GM23338 (cell line): ENCODE results near the gene MAN1C1.

ENCODE experiments used
- CTCF ChIP-seq, 2 experiments: fragments of 200-600 bp in 1 of 2; sonication (generic) in 1 of 2; conservative IDR thresholded peaks; 2 replicates each; pipeline versions ENCODE4 v1.5.1 to v1.6.1; 2016 to 2017; ENCODE audit warnings: antibody characterized with exemption in 2 of 2, low read depth in 2 of 2, mild to moderate bottlenecking in 2 of 2, moderate library complexity in 1 of 2
- EZH2 ChIP-seq: fragments of 200-600 bp; sonication (generic); IDR thresholded peaks from one replicate; pipeline ENCODE4 v1.8.0; 2017; ENCODE audit warnings: antibody characterized with exemption, mild to moderate bottlenecking, low read depth; ENCODE audit not compliant: unreplicated experiment
- EZH2phosphoT487 ChIP-seq: fragments of 200-600 bp; sonication (generic); IDR thresholded peaks from one replicate; pipeline ENCODE4 v1.8.1; 2018; ENCODE audit warnings: antibody characterized with exemption; ENCODE audit not compliant: unreplicated experiment
- JUNB ChIP-seq: IDR thresholded peaks from one replicate; pipeline ENCODE4 v1.6.1; 2016; ENCODE audit warnings: antibody characterized with exemption; ENCODE audit not compliant: unreplicated experiment

DNA sequence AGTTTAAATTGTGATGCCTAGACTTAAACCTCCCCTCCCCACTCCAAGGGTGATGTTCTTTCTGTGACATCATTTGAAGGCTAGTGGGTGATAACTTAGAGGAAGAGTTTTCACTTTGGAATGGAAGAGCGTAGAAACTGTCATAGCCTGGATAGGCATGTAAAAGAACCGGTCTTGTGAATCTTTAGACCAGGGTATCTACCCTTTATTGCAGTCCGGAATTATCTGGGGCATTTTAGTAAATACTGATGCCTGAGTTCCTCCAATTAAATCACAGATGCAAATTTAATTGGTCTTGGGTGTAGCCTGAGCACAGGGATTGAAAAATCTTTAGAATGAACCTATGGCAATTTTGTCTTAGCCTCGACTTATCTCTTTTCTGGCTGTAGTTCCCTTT, 24.7 kb downstream of the MAN1C1 start:
- TF ChIP-seq EZH2 (no peak), CTCF (conservative IDR thresholded peaks at IDR 0.05; ENCODE audit: low read depth in 2 of 2) (no peak), JUNB (no peak), EZH2phosphoT487 (no peak)
